ENCODE measurements around the gene PRR15L.
"Not testable (repeated sequence)": the region's sequence is repeated elsewhere in the genome, so short reads cannot be mapped to it uniquely, and the experiment has no call there.

The PRR15L gene

GRCh38 chr17:47956791-47957590, 692 bp downstream of the PRR15L start:
- DNase-seq = no peak

GRCh38 chr17:47955497-47956461, 1.9 kb downstream of the PRR15L start:
- DNase-seq = no peak

GRCh38 chr17:47953909-47954308, 3.8 kb downstream of the PRR15L start:
- DNase-seq = no peak

GRCh38 chr17:47952171-47953021, 5.3 kb downstream of the PRR15L start:
- DNase-seq = no peak

- DNase-seq = no peak
Observed at GRCh38 chr17:47950448-47950847, 7.2 kb downstream of the PRR15L start.

- no peak for DNase-seq
Observed at GRCh38 chr17:47949946-47950345, 7.7 kb downstream of the PRR15L start.

GRCh38 chr17:47949197-47949759, 8.4 kb downstream of the PRR15L start:
- peak; percentile 60 for DNase-seq

GRCh38 chr17:47948706-47949196, 8.9 kb downstream of the PRR15L start:
- no peak for DNase-seq

- DNase-seq = peak; percentile 53
Observed at GRCh38 chr17:47946929-47947397, 10.7 kb downstream of the PRR15L start.

- DNase-seq = no peak
Observed at GRCh38 chr17:47946516-47946915, 11.2 kb downstream of the PRR15L start.

- DNase-seq = no peak
Observed at GRCh38 chr17:47945529-47946508, 11.9 kb downstream of the PRR15L start.

GRCh38 chr17:47945080-47945479, 12.6 kb downstream of the PRR15L start:
- DNase-seq = no peak

GRCh38 chr17:47942568-47942967, 15.1 kb downstream of the PRR15L start:
- no peak for DNase-seq

- DNase-seq = no peak
Observed at GRCh38 chr17:47942096-47942510, 15.6 kb downstream of the PRR15L start.

GRCh38 chr17:47941246-47942095, 16.2 kb downstream of the PRR15L start, which contains the start of gene PNPO:
Gene PNPO (plus strand): TSS chr17:47941571. CDS start chr17:47941676, 105 bp downstream.
- peak; percentile 89 for DNase-seq

- DNase-seq = no peak
Observed at GRCh38 chr17:47937941-47938340, 19.7 kb downstream of the PRR15L start.

- no peak for DNase-seq
Observed at GRCh38 chr17:47935961-47936360, 21.7 kb downstream of the PRR15L start.

GRCh38 chr17:47935468-47935867, 22.2 kb downstream of the PRR15L start:
- not testable (repeated sequence) for DNase-seq

- no peak for DNase-seq
Observed at GRCh38 chr17:47934856-47935255, 22.8 kb downstream of the PRR15L start.

- DNase-seq = no peak
Observed at GRCh38 chr17:47931848-47932247, 25.8 kb downstream of the PRR15L start.
